IMR-90 (cell line): ENCODE measurements around the gene DDN. TPM values are rescaled to one million over a fixed set of nuclear protein-coding genes. Genes with fewer than 3 reads are reported as not detected.

Experiments
- ATAC-seq: fragments of 200-7000 bp; cut with Tn5 transposase; 2 replicates; pipeline ENCODE4 v1.9.1; 2020; ENCODE audit warnings: low read depth, mild to moderate bottlenecking, moderate library complexity
- BruUV-seq: library from RNA; stranded (reverse); fragments of 400-500 nt; replicated peaks from 2 replicates; lab custom pipeline; 2021; lab: Mats Ljungman, UMichigan
- CTCF ChIA-PET: fragments of 300-600 bp; formaldehyde crosslinking; extraction: SDS; loops from one replicate; lab custom pipeline; 2021; ENCODE audit warnings: antibody characterized with exemption; lab: Yijun Ruan, JAX
- POLR2A ChIA-PET: fragments of 300-600 bp; sonication (Branson Sonifier 250); formaldehyde crosslinking; loops from one replicate; lab custom pipeline; 2022; ENCODE audit warnings: antibody characterized with exemption; ENCODE audit not compliant: unreplicated experiment; lab: Charles Lee
- DNase-seq: peaks from one replicate; pipeline ENCODE4 v3.0.0; 2013
- H2AFZ ChIP-seq: replicated peaks from 2 replicates; pipeline ENCODE3; 2013; ENCODE audit warnings: low read length, mild to moderate bottlenecking; ENCODE audit not compliant: poor library complexity
- H2AK5ac ChIP-seq: 2 replicates; pipeline ENCODE4 v1.6.1; 2013; ENCODE audit warnings: low read depth, low read length, inconsistent platforms
- H2AK9ac ChIP-seq: replicated peaks from 2 replicates; pipeline ENCODE3; 2013; ENCODE audit warnings: mild to moderate bottlenecking, low read depth, low read length, moderate library complexity; ENCODE audit not compliant: poor library complexity
- H2BK120ac ChIP-seq: 2 replicates; pipeline ENCODE4 v1.6.1; 2013; ENCODE audit warnings: low read depth, low read length, inconsistent platforms
- H2BK15ac ChIP-seq: 3 replicates; pipeline ENCODE4 v1.6.1; 2013; ENCODE audit warnings: low read depth, low read length, inconsistent platforms
- H2BK20ac ChIP-seq: 2 replicates; pipeline ENCODE4 v1.6.1; 2013; ENCODE audit warnings: low read depth, mild to moderate bottlenecking, inconsistent platforms, low read length, moderate library complexity
- H2BK5ac ChIP-seq: 2 replicates; pipeline ENCODE4 v1.6.1; 2013; ENCODE audit warnings: mild to moderate bottlenecking, low read depth, low read length, inconsistent platforms; ENCODE audit not compliant: poor library complexity, severe bottlenecking
- H3K14ac ChIP-seq: replicated peaks from 2 replicates; pipeline ENCODE4 v1.6.1; 2013; ENCODE audit warnings: low read depth, low read length, inconsistent platforms
- H3K18ac ChIP-seq: 2 replicates; pipeline ENCODE4 v1.6.1; 2013; ENCODE audit warnings: low read depth, low read length, control low read depth
- H3K23ac ChIP-seq: 2 replicates; pipeline ENCODE4 v1.6.1; 2013; ENCODE audit warnings: low read depth, low read length, inconsistent platforms
- H3K27ac ChIP-seq: 2 replicates; pipeline ENCODE4 v1.5.1; 2013; ENCODE audit warnings: mild to moderate bottlenecking, control low read depth, low read length; ENCODE audit not compliant: insufficient read depth
- H3K27me3 ChIP-seq: 2 replicates; pipeline ENCODE4 v1.6.1; 2013; ENCODE audit warnings: low read length; ENCODE audit not compliant: control insufficient read depth, insufficient read depth
- H3K36me3 ChIP-seq: 2 replicates; pipeline ENCODE4 v1.6.1; 2013; ENCODE audit warnings: low read length, mixed read lengths; ENCODE audit not compliant: control insufficient read depth, insufficient read depth
- H3K4ac ChIP-seq: 2 replicates; pipeline ENCODE4 v1.6.1; 2013; ENCODE audit warnings: low read depth, low read length, inconsistent platforms
- H3K4me1 ChIP-seq: 2 replicates; pipeline ENCODE4 v1.6.1; 2013; ENCODE audit warnings: low read length, mixed read lengths; ENCODE audit not compliant: control insufficient read depth, insufficient read depth
- H3K4me2 ChIP-seq: 2 replicates; pipeline ENCODE4 v1.6.1; 2013; ENCODE audit warnings: low read depth, mild to moderate bottlenecking, control low read depth, low read length, moderate library complexity
- H3K4me3 ChIP-seq: 2 replicates; pipeline ENCODE4 v1.5.1; 2013; ENCODE audit warnings: low read depth, mild to moderate bottlenecking, control low read depth, low read length, moderate library complexity; ENCODE audit not compliant: insufficient read depth
- H3K56ac ChIP-seq: 2 replicates; pipeline ENCODE4 v1.6.1; 2013; ENCODE audit warnings: low read length, inconsistent platforms; ENCODE audit not compliant: insufficient read depth; ENCODE audit errors: extremely low read depth
- H3K79me1 ChIP-seq, 2 experiments: 2 replicates each; pipeline ENCODE4 v1.6.1; 2013; ENCODE audit warnings: low read length in 2 of 2, inconsistent platforms in 1 of 2, low read depth in 1 of 2
- H3K9ac ChIP-seq: 2 replicates; pipeline ENCODE4 v1.6.1; 2013; ENCODE audit warnings: low read depth, low read length, control low read depth
- H3K9me1 ChIP-seq: 2 replicates; pipeline ENCODE4 v1.6.1; 2013; ENCODE audit warnings: low read length, inconsistent platforms; ENCODE audit not compliant: insufficient read depth
- H3K9me3 ChIP-seq: 2 replicates; pipeline ENCODE4 v1.6.1; 2013; ENCODE audit warnings: low read length; ENCODE audit not compliant: control insufficient read depth, insufficient read depth
- H4K20me1 ChIP-seq: 2 replicates; pipeline ENCODE4 v1.6.1; 2013; ENCODE audit warnings: low read length, inconsistent platforms; ENCODE audit not compliant: insufficient read depth
- H4K5ac ChIP-seq: 2 replicates; pipeline ENCODE4 v1.6.1; 2013; ENCODE audit warnings: mild to moderate bottlenecking, low read depth, low read length, control low read depth
- H4K8ac ChIP-seq, 2 experiments: 2 replicates each; pipeline ENCODE4 v1.6.1; 2013; ENCODE audit warnings: low read depth in 2 of 2, low read length in 2 of 2, control low read depth in 1 of 2, inconsistent platforms in 1 of 2
- H4K91ac ChIP-seq: 2 replicates; pipeline ENCODE4 v1.6.1; 2013; ENCODE audit warnings: low read depth, low read length, inconsistent platforms; ENCODE audit not compliant: insufficient read depth
- SMC3 ChIP-seq: fragments of 150-350 bp; IDR thresholded peaks from 2 replicates; pipeline ENCODE4 v1.6.1; 2016; ENCODE audit warnings: low read depth, mild to moderate bottlenecking, antibody characterized with exemption, low read length, moderate library complexity
- USF2 ChIP-seq: fragments of 150-350 bp; IDR thresholded peaks from 2 replicates; pipeline ENCODE4 v1.6.1; 2017; ENCODE audit warnings: mild to moderate bottlenecking, antibody characterized with exemption, low read length, low read depth
- WGBS, 2 experiments: methylation state at CpG; one replicate each; pipeline versions ENCODE4 v1.1.5 to v1.1.7; 2013; ENCODE audit warnings: missing lambda C conversion rate in 2 of 2; ENCODE audit not compliant: insufficient read length in 1 of 2; ENCODE audit errors: extremely low coverage in 2 of 2; 5-methylcytosine and 5-hydroxymethylcytosine counted together
- dilution Hi-C: fragments of 300-500 bp; cut with HindIII; formaldehyde crosslinking; loops from one replicate; pipeline ENCODE4 v1.14.3; 2018; ENCODE audit warnings: low sequenced_read_pairs; ENCODE audit not compliant: unreplicated experiment
- in situ Hi-C: fragments of 300-500 bp; cut with MboI; formaldehyde crosslinking; loops from 3 replicates; pipeline ENCODE4 v1.14.3; 2019; ENCODE audit warnings: low sequenced_read_pairs, inconsistent platforms, mixed read lengths
- intact Hi-C: fragments of 100-400 bp; cut with micrococcal nuclease; formaldehyde crosslinking; loops from 2 replicates; pipeline ENCODE4 v1.10.0; 2022
- polyA plus RNA-seq, 3 experiments: library from polyadenylated mRNA; depleted of rRNA; stranded (reverse); fragments of >200 nt; gene quantifications; 2 replicates each; pipeline ENCODE4 v1.2.3, GENCODE V29; 2012; ENCODE audit warnings: low replicate concordance in 1 of 3
- total RNA-seq: library from RNA; depleted of rRNA; stranded (reverse); fragments of >200 nt; gene quantifications from 2 replicates; pipeline ENCODE4 v1.2.3, GENCODE V29; 2012

The DDN gene
- total and polyA plus RNA-seq, 2 of the 4 experiments (the other 2 are of a cell fraction), result 0.18 to 0.21 TPM

GRCh38 chr12:49046129-49046895 lies 47.1 kb upstream of the DDN start:
- no peak overlapping the region for H3K4me2 ChIP-seq
- no peak overlapping the region for H3K56ac ChIP-seq
- dilution Hi-C loops, result no loop called here
- H3K4ac ChIP-seq, result no peak overlapping the region
- no peak for DNase-seq
- peak overlapping the region; percentile 61 for H2AK9ac ChIP-seq
- peaks cover 87% of the 10 kb centered on the region for H3K36me3 ChIP-seq
- no peak overlapping the region for H4K8ac ChIP-seq
- H2AFZ ChIP-seq, result no peak overlapping the region
- no peaks in the 10 kb centered on the region for H3K27me3 ChIP-seq
- no peak overlapping the region for H3K18ac ChIP-seq
- no peak overlapping the region for H2BK5ac ChIP-seq
- H3K4me3 ChIP-seq, result no peak overlapping the region
- no peak overlapping the region for H2BK20ac ChIP-seq
- no peaks in the 10 kb centered on the region for H3K9me3 ChIP-seq
- no peak overlapping the region for H2AK5ac ChIP-seq
- H3K9ac ChIP-seq, result no peak overlapping the region
- in situ Hi-C loops, result no loop called here
- TF ChIP-seq USF2 (no peak), SMC3 (no peak)
- no peak overlapping the region for H4K91ac ChIP-seq
- ChIA-PET CTCF (no interaction called here), POLR2A (no interaction called here)
- BruUV-seq, result no TSS peak
- H3K4me1 ChIP-seq, result peaks cover 7% of the 10 kb centered on the region
- no peak overlapping the region for H3K14ac ChIP-seq
- H2BK15ac ChIP-seq, result no peak overlapping the region
- no peak overlapping the region for H4K5ac ChIP-seq
- peaks cover 12% of the 10 kb centered on the region for H3K9me1 ChIP-seq
- H3K79me1 ChIP-seq, result peaks cover 51 to 71% of the 10 kb centered on the region in 2 experiments
- H3K23ac ChIP-seq, result no peak overlapping the region
- no peak for ATAC-seq
- intact Hi-C loops, result no loop called here
- H4K20me1 ChIP-seq, result peaks cover 53% of the 10 kb centered on the region
- no peak overlapping the region for H3K27ac ChIP-seq
- no peak overlapping the region for H2BK120ac ChIP-seq
- no CpG with 5 or more reads among the region's 12 CpGs for WGBS, 2 experiments
